SK-N-SH treated with all-trans-retinoic acid at 6 μM for 48 hours (cell line): ENCODE results near the gene MED6.

Experiments
- ATAC-seq: fragments of 200-7000 bp; cut with Tn5 transposase; 3 replicates; pipeline ENCODE4 v1.9.1; 2020; ENCODE audit warnings: mild to moderate bottlenecking, moderate library complexity
- ARNTL ChIP-seq: fragments of 450-650 bp; formaldehyde crosslinking; IDR thresholded peaks from 2 replicates; pipeline ENCODE4 v1.5.0; 2020; ENCODE audit warnings: low read depth, mild to moderate bottlenecking, moderate library complexity, borderline replicate concordance
- BACH2 ChIP-seq: fragments of 250-450 bp; sonication (Bioruptor Pico); IDR thresholded peaks from 2 replicates; pipeline ENCODE4 v1.9.0; 2021; ENCODE audit warnings: mild to moderate bottlenecking, borderline replicate concordance
- CSDC2 ChIP-seq: fragments of 250-450 bp; sonication (Bioruptor Pico); IDR thresholded peaks from 2 replicates; pipeline ENCODE4 v1.5.0; 2020; ENCODE audit warnings: mild to moderate bottlenecking, moderate library complexity
- ESRRG ChIP-seq: fragments of 250-450 bp; sonication (Bioruptor Pico); IDR thresholded peaks from 2 replicates; pipeline ENCODE4 v1.6.1; 2021; ENCODE audit warnings: mild to moderate bottlenecking
- GLIS3 ChIP-seq: fragments of 250-450 bp; sonication (Bioruptor Pico); IDR thresholded peaks from 2 replicates; pipeline ENCODE4 v1.5.0; 2020; ENCODE audit warnings: mild to moderate bottlenecking, moderate library complexity
- ISL1 ChIP-seq: fragments of 250-450 bp; sonication (Bioruptor Pico); IDR thresholded peaks from 2 replicates; pipeline ENCODE4 v2.1.2; 2022; ENCODE audit warnings: mild to moderate bottlenecking, moderate library complexity
- OSR1 ChIP-seq: fragments of 250-450 bp; sonication (Bioruptor Pico); IDR thresholded peaks from 2 replicates; pipeline ENCODE4 v1.8.0; 2022; ENCODE audit warnings: moderate library complexity, mild to moderate bottlenecking, inconsistent platforms
- RARB ChIP-seq: fragments of 250-450 bp; sonication (Bioruptor Pico); IDR thresholded peaks from 2 replicates; pipeline ENCODE4 v1.8.0; 2021; ENCODE audit warnings: mild to moderate bottlenecking, moderate library complexity
- SNAI2 ChIP-seq: fragments of 250-450 bp; sonication (Bioruptor Pico); IDR thresholded peaks from 2 replicates; pipeline ENCODE4 v1.5.0; 2020; ENCODE audit warnings: mild to moderate bottlenecking, moderate library complexity
- TCF4 ChIP-seq: fragments of 250-450 bp; sonication (Bioruptor Pico); IDR thresholded peaks from 2 replicates; pipeline ENCODE4 v1.8.0; 2021; ENCODE audit warnings: mild to moderate bottlenecking, moderate library complexity, borderline replicate concordance
- TOX ChIP-seq: fragments of 250-450 bp; sonication (Bioruptor Pico); IDR thresholded peaks from 2 replicates; pipeline ENCODE4 v1.8.0; 2021; ENCODE audit warnings: mild to moderate bottlenecking, moderate library complexity, borderline replicate concordance
- ZFP30 ChIP-seq: fragments of 450-650 bp; formaldehyde crosslinking; IDR thresholded peaks from 2 replicates; pipeline ENCODE4 v1.5.0; 2022; ENCODE audit warnings: mild to moderate bottlenecking, moderate library complexity
- ZNF565 ChIP-seq: fragments of 450-650 bp; formaldehyde crosslinking; conservative IDR thresholded peaks from 2 replicates; pipeline ENCODE4 v1.5.0; 2020; ENCODE audit warnings: low read depth, mild to moderate bottlenecking, moderate library complexity
- ZNF70 ChIP-seq: fragments of 450-650 bp; formaldehyde crosslinking; IDR thresholded peaks from 2 replicates; pipeline ENCODE4 v1.5.0; 2020; ENCODE audit warnings: mild to moderate bottlenecking, moderate library complexity
- ZNF8 ChIP-seq: fragments of 450-650 bp; formaldehyde crosslinking; IDR thresholded peaks from 2 replicates; pipeline ENCODE4 v1.5.0; 2020; ENCODE audit warnings: mild to moderate bottlenecking, moderate library complexity
- TF ChIP-seq, protein P1 (sequence below): fragments of 250-450 bp; sonication (Bioruptor Pico); IDR thresholded peaks from 2 replicates; pipeline ENCODE4 v1.8.0; 2020; ENCODE audit warnings: mild to moderate bottlenecking, moderate library complexity, borderline replicate concordance
- TF ChIP-seq, protein P2 (sequence below): fragments of 250-450 bp; sonication (Bioruptor Pico); IDR thresholded peaks from 2 replicates; pipeline ENCODE4 v1.5.1; 2020; ENCODE audit warnings: low read depth, mild to moderate bottlenecking, moderate library complexity
- TF ChIP-seq, protein P3 (sequence below): fragments of 250-450 bp; sonication (Bioruptor Pico); IDR thresholded peaks from 2 replicates; pipeline ENCODE4 v1.5.0; 2020; ENCODE audit warnings: mild to moderate bottlenecking, moderate library complexity
- TF ChIP-seq, protein P4 (sequence below): fragments of 250-450 bp; sonication (Bioruptor Pico); IDR thresholded peaks from 2 replicates; pipeline ENCODE4 v1.8.0; 2021; ENCODE audit warnings: low read depth, mild to moderate bottlenecking, moderate library complexity, borderline replicate concordance
- TF ChIP-seq, protein P5 (sequence below): fragments of 250-450 bp; sonication (Bioruptor Pico); IDR thresholded peaks from 2 replicates; pipeline ENCODE4 v1.5.1; 2021; ENCODE audit warnings: mild to moderate bottlenecking, moderate library complexity

Gene MED6

DNA sequence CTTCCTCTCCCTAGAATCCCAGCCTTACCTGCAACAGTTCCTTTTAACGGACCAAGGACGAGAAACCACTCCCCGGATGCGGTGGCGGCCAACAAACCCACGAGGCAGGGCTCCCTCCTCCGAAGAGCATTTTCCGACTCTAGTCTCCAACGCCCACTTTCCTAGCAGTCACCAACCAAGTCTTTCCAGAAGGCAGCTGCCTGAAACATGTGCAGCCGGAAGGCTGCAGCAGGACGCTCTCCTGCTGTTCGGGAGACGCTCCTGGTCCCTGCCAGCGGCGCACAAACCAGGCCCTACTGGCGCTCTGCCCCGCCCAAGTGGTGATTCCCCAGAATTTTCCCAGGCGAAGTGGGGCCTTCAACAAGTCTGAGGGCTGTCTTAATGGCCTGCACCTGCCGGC lies 44.6 kb downstream of the MED6 start:
- no peak for ATAC-seq

DNA sequence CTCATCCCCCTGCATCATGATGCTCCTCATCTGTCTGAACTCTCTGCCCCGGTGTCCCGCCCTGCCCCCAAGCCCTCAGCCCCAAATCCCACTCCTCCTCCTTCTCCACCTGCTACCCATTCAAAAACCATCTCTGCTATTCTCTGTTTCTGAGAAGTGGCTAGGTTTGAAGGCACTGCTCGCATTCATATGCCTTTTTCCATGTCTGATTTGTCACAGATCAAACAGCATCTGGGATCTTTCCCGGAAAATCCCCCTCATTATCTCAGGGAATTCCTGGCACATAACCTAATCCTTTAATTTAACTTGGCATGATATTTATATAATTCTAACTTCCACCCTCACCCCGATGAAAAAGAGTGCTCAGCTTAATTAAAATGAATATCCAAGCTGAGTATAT lies 62.4 kb downstream of the MED6 start:
- TF ChIP-seq OSR1 (CRISPR knock-in tag) (no peak), ESRRG (no peak), TCF4 (CRISPR knock-in tag) (no peak), TOX (CRISPR knock-in tag) (no peak), ZFP30 (no peak), SNAI2 (CRISPR knock-in tag) (no peak), CSDC2 (CRISPR knock-in tag) (no peak), ZNF8 (CRISPR knock-in tag) (no peak), GLIS3 (CRISPR knock-in tag) (no peak), ISL1 (CRISPR knock-in tag) (no peak)
- TF ChIP-seq, protein P1, sequence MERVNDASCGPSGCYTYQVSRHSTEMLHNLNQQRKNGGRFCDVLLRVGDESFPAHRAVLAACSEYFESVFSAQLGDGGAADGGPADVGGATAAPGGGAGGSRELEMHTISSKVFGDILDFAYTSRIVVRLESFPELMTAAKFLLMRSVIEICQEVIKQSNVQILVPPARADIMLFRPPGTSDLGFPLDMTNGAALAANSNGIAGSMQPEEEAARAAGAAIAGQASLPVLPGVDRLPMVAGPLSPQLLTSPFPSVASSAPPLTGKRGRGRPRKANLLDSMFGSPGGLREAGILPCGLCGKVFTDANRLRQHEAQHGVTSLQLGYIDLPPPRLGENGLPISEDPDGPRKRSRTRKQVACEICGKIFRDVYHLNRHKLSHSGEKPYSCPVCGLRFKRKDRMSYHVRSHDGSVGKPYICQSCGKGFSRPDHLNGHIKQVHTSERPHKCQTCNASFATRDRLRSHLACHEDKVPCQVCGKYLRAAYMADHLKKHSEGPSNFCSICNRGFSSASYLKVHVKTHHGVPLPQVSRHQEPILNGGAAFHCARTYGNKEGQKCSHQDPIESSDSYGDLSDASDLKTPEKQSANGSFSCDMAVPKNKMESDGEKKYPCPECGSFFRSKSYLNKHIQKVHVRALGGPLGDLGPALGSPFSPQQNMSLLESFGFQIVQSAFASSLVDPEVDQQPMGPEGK (CRISPR knock-in tag) = no peak
- TF ChIP-seq, protein P2, sequence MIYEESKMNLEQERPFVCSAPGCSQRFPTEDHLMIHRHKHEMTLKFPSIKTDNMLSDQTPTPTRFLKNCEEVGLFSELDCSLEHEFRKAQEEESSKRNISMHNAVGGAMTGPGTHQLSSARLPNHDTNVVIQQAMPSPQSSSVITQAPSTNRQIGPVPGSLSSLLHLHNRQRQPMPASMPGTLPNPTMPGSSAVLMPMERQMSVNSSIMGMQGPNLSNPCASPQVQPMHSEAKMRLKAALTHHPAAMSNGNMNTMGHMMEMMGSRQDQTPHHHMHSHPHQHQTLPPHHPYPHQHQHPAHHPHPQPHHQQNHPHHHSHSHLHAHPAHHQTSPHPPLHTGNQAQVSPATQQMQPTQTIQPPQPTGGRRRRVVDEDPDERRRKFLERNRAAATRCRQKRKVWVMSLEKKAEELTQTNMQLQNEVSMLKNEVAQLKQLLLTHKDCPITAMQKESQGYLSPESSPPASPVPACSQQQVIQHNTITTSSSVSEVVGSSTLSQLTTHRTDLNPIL (CRISPR knock-in tag) = no peak
- TF ChIP-seq, protein P3, sequence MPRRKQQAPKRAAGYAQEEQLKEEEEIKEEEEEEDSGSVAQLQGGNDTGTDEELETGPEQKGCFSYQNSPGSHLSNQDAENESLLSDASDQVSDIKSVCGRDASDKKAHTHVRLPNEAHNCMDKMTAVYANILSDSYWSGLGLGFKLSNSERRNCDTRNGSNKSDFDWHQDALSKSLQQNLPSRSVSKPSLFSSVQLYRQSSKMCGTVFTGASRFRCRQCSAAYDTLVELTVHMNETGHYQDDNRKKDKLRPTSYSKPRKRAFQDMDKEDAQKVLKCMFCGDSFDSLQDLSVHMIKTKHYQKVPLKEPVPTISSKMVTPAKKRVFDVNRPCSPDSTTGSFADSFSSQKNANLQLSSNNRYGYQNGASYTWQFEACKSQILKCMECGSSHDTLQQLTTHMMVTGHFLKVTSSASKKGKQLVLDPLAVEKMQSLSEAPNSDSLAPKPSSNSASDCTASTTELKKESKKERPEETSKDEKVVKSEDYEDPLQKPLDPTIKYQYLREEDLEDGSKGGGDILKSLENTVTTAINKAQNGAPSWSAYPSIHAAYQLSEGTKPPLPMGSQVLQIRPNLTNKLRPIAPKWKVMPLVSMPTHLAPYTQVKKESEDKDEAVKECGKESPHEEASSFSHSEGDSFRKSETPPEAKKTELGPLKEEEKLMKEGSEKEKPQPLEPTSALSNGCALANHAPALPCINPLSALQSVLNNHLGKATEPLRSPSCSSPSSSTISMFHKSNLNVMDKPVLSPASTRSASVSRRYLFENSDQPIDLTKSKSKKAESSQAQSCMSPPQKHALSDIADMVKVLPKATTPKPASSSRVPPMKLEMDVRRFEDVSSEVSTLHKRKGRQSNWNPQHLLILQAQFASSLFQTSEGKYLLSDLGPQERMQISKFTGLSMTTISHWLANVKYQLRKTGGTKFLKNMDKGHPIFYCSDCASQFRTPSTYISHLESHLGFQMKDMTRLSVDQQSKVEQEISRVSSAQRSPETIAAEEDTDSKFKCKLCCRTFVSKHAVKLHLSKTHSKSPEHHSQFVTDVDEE = no peak
- no peak for ATAC-seq

More for the DNA sequence above, 44.6 kb downstream of the MED6 start:
- TF ChIP-seq ZFP30 = no peak
- TF ChIP-seq ESRRG = no peak
- TF ChIP-seq ARNTL = no peak
- TF ChIP-seq, protein P1 (CRISPR knock-in tag) = no peak
- TF ChIP-seq RARB (CRISPR knock-in tag) = no peak
- TF ChIP-seq ZNF565 (CRISPR knock-in tag) = no peak
- TF ChIP-seq BACH2 (CRISPR knock-in tag) = no peak
- no peak for TF ChIP-seq OSR1 (CRISPR knock-in tag)
- TF ChIP-seq CSDC2 (CRISPR knock-in tag) = no peak
- TF ChIP-seq, protein P2 (CRISPR knock-in tag) = no peak
- no peak for TF ChIP-seq GLIS3 (CRISPR knock-in tag)
- TF ChIP-seq, all 23 proteins: peak for 0

DNA sequence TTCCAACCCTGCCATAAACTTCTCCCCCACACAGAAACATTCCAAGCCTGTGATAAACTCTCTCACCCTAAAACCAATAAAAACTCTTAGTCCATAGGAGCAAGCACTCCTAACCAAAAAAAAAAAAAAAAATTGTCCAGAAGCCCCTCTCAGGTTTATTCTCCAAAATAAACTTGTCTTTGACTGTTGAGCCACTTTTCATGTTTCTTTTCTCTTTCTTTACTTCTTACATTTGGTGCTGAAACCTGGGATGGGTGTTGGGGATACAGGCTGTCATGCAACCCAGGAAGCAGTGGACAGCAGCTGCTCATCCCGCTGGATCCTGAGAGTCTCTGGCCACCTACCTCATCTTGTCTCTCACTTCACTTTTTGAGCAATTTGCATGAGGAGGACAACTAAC lies 63.6 kb downstream of the MED6 start:
- ATAC-seq = no peak
- TF ChIP-seq ESRRG (no peak), ZNF70 (no peak), ZNF8 (CRISPR knock-in tag) (no peak), OSR1 (CRISPR knock-in tag) (no peak), ISL1 (CRISPR knock-in tag) (no peak), BACH2 (CRISPR knock-in tag) (no peak), CSDC2 (CRISPR knock-in tag) (no peak), GLIS3 (CRISPR knock-in tag) (no peak), TCF4 (CRISPR knock-in tag) (no peak)
- TF ChIP-seq, protein P3 = no peak
- TF ChIP-seq, protein P4, sequence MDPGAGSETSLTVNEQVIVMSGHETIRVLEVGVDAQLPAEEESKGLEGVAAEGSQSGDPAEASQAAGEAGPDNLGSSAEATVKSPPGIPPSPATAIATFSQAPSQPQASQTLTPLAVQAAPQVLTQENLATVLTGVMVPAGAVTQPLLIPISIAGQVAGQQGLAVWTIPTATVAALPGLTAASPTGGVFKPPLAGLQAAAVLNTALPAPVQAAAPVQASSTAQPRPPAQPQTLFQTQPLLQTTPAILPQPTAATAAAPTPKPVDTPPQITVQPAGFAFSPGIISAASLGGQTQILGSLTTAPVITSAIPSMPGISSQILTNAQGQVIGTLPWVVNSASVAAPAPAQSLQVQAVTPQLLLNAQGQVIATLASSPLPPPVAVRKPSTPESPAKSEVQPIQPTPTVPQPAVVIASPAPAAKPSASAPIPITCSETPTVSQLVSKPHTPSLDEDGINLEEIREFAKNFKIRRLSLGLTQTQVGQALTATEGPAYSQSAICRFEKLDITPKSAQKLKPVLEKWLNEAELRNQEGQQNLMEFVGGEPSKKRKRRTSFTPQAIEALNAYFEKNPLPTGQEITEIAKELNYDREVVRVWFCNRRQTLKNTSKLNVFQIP = no peak
- TF ChIP-seq, protein P5, sequence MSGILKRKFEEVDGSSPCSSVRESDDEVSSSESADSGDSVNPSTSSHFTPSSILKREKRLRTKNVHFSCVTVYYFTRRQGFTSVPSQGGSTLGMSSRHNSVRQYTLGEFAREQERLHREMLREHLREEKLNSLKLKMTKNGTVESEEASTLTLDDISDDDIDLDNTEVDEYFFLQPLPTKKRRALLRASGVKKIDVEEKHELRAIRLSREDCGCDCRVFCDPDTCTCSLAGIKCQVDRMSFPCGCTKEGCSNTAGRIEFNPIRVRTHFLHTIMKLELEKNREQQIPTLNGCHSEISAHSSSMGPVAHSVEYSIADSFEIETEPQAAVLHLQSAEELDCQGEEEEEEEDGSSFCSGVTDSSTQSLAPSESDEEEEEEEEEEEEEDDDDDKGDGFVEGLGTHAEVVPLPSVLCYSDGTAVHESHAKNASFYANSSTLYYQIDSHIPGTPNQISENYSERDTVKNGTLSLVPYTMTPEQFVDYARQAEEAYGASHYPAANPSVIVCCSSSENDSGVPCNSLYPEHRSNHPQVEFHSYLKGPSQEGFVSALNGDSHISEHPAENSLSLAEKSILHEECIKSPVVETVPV (CRISPR knock-in tag) = no peak
